Measurements from ENCODE around the gene CEMIP2. TPM values are rescaled to one million over a fixed set of nuclear protein-coding genes. Genes with fewer than 3 reads are reported as not detected.

CEMIP2 gene
- total RNA-seq, 1 donor from 2014 or later: 34.4 TPM

- Histone ChIP-seq H3K27me3 (no peaks in the 10 kb centered on the region), H3K9me3 (no peaks in the 10 kb centered on the region), H3K4me3 (no peak overlapping the region), H3K4me1 (no peaks in the 10 kb centered on the region), H3K36me3 (no peaks in the 10 kb centered on the region), H3K27ac (no peak overlapping the region)
- no peak for DNase-seq (ENCODE audit: low spot score in 2 of 2)
- intact Hi-C loops (cut with DNase I): no loop called here
- no peak for TF ChIP-seq CTCF (IDR thresholded peaks at IDR 0.05)
These were observed 113.2 kb downstream of the CEMIP2 start for GRCh38 chr9:71655141-71655540.

- no peak overlapping the region for H3K27ac ChIP-seq
- intact Hi-C loops (cut with DNase I): no loop called here
- no peaks in the 10 kb centered on the region for H3K27me3 ChIP-seq
- no peaks in the 10 kb centered on the region for H3K9me3 ChIP-seq
- H3K4me3 ChIP-seq: no peak overlapping the region
- no peaks in the 10 kb centered on the region for H3K36me3 ChIP-seq
- H3K4me1 ChIP-seq: no peaks in the 10 kb centered on the region
- no peak for DNase-seq (ENCODE audit: low spot score in 2 of 2)
- no peak for TF ChIP-seq CTCF (IDR thresholded peaks at IDR 0.05)
These were observed 115.8 kb downstream of the CEMIP2 start for GRCh38 chr9:71652480-71652879.

- intact Hi-C loops (cut with DNase I): no loop called here
- TF ChIP-seq CTCF (IDR thresholded peaks at IDR 0.05): no peak
- no peaks in the 10 kb centered on the region for H3K27me3 ChIP-seq
- no peaks in the 10 kb centered on the region for H3K9me3 ChIP-seq
- DNase-seq (ENCODE audit: low spot score in 2 of 2): no peak
- H3K4me3 ChIP-seq: no peak overlapping the region
- H3K36me3 ChIP-seq: no peaks in the 10 kb centered on the region
- H3K4me1 ChIP-seq: peaks cover 0 to 4% of the 10 kb centered on the region in 2 donors
- no peak overlapping the region for H3K27ac ChIP-seq
These were observed 119.9 kb downstream of the CEMIP2 start for GRCh38 chr9:71648453-71648852.

GRCh38 chr9:71647094-71647591, 121.2 kb downstream of the CEMIP2 start:
- Histone ChIP-seq H3K4me1 (peaks cover 0 to 4% of the 10 kb centered on the region in 2 donors), H3K9me3 (no peaks in the 10 kb centered on the region), H3K27me3 (no peaks in the 10 kb centered on the region), H3K36me3 (no peaks in the 10 kb centered on the region), H3K4me3 (no peak overlapping the region), H3K27ac (no peak overlapping the region)
- no peak for TF ChIP-seq CTCF (IDR thresholded peaks at IDR 0.05)
- DNase-seq (ENCODE audit: low spot score in 2 of 2): peak; percentile 30 to 79
- intact Hi-C loops (cut with DNase I): no loop called here

- intact Hi-C loops (cut with DNase I): no loop called here
- H3K36me3 ChIP-seq: no peaks in the 10 kb centered on the region
- no peak for DNase-seq (ENCODE audit: low spot score in 2 of 2)
These were observed 122.2 kb downstream of the CEMIP2 start for GRCh38 chr9:71646131-71646530.

More at GRCh38 chr9:71646131-71646530, 122.2 kb downstream of the CEMIP2 start:
- no peak for TF ChIP-seq CTCF (IDR thresholded peaks at IDR 0.05)
- no peaks in the 10 kb centered on the region for H3K9me3 ChIP-seq
- H3K4me3 ChIP-seq: no peak overlapping the region
- H3K27me3 ChIP-seq: no peaks in the 10 kb centered on the region
- no peak overlapping the region for H3K27ac ChIP-seq
- H3K4me1 ChIP-seq: peaks cover 0 to 4% of the 10 kb centered on the region in 2 donors
